K562 (cell line): ENCODE data around the gene DBP. TPM values are rescaled to one million over a fixed set of nuclear protein-coding genes. Genes with fewer than 3 reads are reported as not detected.

Experiments
- ADNP ChIP-seq: fragments of 200-800 bp; sonication (Bioruptor generic); IDR thresholded peaks from 2 replicates; pipeline ENCODE4 v1.6.1; 2016; ENCODE audit warnings: missing genetic modification characterization, missing compliant biosample characterization
- AFF1 ChIP-seq, 2 experiments: fragments of 450-650 bp; IDR thresholded peaks; 2 replicates each; pipeline ENCODE4 v1.6.1; 2018; ENCODE audit warnings: mild to moderate bottlenecking in 2 of 2, low read depth in 1 of 2; ENCODE audit not compliant: partially characterized antibody in 2 of 2
- FOXM1 ChIP-seq, 2 experiments: fragments of 450-650 bp in 1 of 2; sonication (generic) in 1 of 2; formaldehyde crosslinking in 1 of 2; IDR thresholded peaks; 2 replicates each; pipeline versions ENCODE4 v1.6.1 to v1.9.0; 2017 to 2022; ENCODE audit warnings: low read depth in 2 of 2, mild to moderate bottlenecking in 2 of 2, missing genetic modification reagents in 1 of 2, moderate library complexity in 1 of 2
- L3MBTL2 ChIP-seq: fragments of 450-650 bp; IDR thresholded peaks from 2 replicates; pipeline ENCODE4 v1.6.1; 2016; ENCODE audit warnings: mild to moderate bottlenecking, moderate library complexity
- MGA ChIP-seq: fragments of 450-650 bp; IDR thresholded peaks from 2 replicates; pipeline ENCODE4 v1.6.1; 2016; ENCODE audit warnings: mild to moderate bottlenecking, moderate library complexity
- MXI1 ChIP-seq: IDR thresholded peaks from 2 replicates; pipeline ENCODE4 v1.6.1; 2011; ENCODE audit warnings: low read depth, mild to moderate bottlenecking, improper control_type of control experiment, low read length
- PYGO2 ChIP-seq: fragments of 450-650 bp; IDR thresholded peaks from 2 replicates; pipeline ENCODE4 v1.6.1; 2016; ENCODE audit warnings: mild to moderate bottlenecking, missing genetic modification characterization, moderate library complexity, missing compliant biosample characterization
- RB1 ChIP-seq: fragments of 450-650 bp; IDR thresholded peaks from 2 replicates; pipeline ENCODE4 v1.6.1; 2017; ENCODE audit warnings: low read depth, mild to moderate bottlenecking
- TARDBP ChIP-seq: fragments of 450-650 bp; IDR thresholded peaks from 2 replicates; pipeline ENCODE4 v1.6.1; 2016
- ZNF212 ChIP-seq: fragments of 450-650 bp; formaldehyde crosslinking; IDR thresholded peaks from 2 replicates; pipeline ENCODE4 v1.4.0; 2020; ENCODE audit warnings: mild to moderate bottlenecking
- ZNF707 ChIP-seq: fragments of 250-450 bp; sonication (Bioruptor Pico); conservative IDR thresholded peaks from 2 replicates; pipeline ENCODE4 v1.8.0; 2022; ENCODE audit warnings: inconsistent platforms, mild to moderate bottlenecking, moderate library complexity
- polyA plus RNA-seq, 8 experiments: library from polyadenylated mRNA; depleted of rRNA in 4 of 8; stranded (reverse) in 5 of 8; unstranded in 3 of 8; fragments of >200 nt; fragmentation: Nextera tagmentation in 2 of 8; fragmentation: Illumina TruSeq in 1 of 8; extraction: Ambion mirVana in 2 of 8; extraction: Trizol in 1 of 8; gene quantifications; 2 replicates each; pipeline versions ENCODE4 v1.2.1 to v1.2.3, GENCODE V29; 2011 to 2014; ENCODE audit warnings: inconsistent platforms in 1 of 8, missing spikeins in 1 of 8
- total RNA-seq, 7 experiments: library from RNA; depleted of rRNA in 6 of 7; stranded (reverse); fragments of >200 nt in 6 of 7; fragmentation: Illumina TruSeq in 2 of 7; extraction: Trizol in 2 of 7; gene quantifications; 2 replicates each; pipeline versions ENCODE4 v1.2.1 to v1.2.3, GENCODE V29; 2011 to 2021; ENCODE audit warnings: low replicate concordance in 1 of 7

The DBP gene
- total and polyA plus RNA-seq, 9 of the 15 experiments (the other 6 are each of a cell fraction or from before 2014, with no cell fraction given): 0.25 to 5.5 (median 1.8) TPM

GRCh38 chr19:48619692-48620585 is 17.2 kb downstream of the DBP start (continued):
- no peak for TF ChIP-seq AFF1 (IDR thresholded peaks at IDR 0.05; ENCODE audit: low read depth in 1 of 2, partially characterized antibody in 2 of 2)
- TF ChIP-seq ZNF212 (CRISPR knock-in tag): no peak
- TF ChIP-seq PYGO2 (tag): no peak; the same call in 1 of the 2 replicates
- no peak for TF ChIP-seq L3MBTL2
- peak; percentile 100 for TF ChIP-seq ADNP (tag)
- no peak for TF ChIP-seq TARDBP
- no peak for TF ChIP-seq RB1
- TF ChIP-seq MGA: no peak
- TF ChIP-seq FOXM1 (IDR thresholded peaks at IDR 0.05; ENCODE audit: low read depth): 0 out of 2 replicates have a peak, but pooled peaks have one; percentile 3
- TF ChIP-seq FOXM1 (CRISPR knock-in tag; IDR thresholded peaks at IDR 0.05; ENCODE audit: low read depth): no peak
- TF ChIP-seq MXI1: no peak
- TF ChIP-seq ZNF707 (CRISPR knock-in tag): peak; percentile 41; the same call in 1 of the 2 replicates
